Activated naive CD8-positive, alpha-beta T cell treated with anti-CD3 and anti-CD28 coated beads, Interleukin-2, amount 50 U/mL, for 24 hours (primary cell): ENCODE data around the gene MTSS2.

Source experiments
- ATAC-seq: fragments of 150-1000 bp; cut with Tn5 transposase; one replicate; pipeline ENCODE4 v1.10.0; 2021
- DNase-seq: peaks from one replicate; pipeline ENCODE4 v3.0.0; 2021
- H3K27ac Mint-ChIP-seq: one replicate; pipeline ENCODE4 v1.8.0; 2021; ENCODE audit warnings: mild to moderate bottlenecking, mixed read lengths
- H3K27me3 Mint-ChIP-seq: one replicate; pipeline ENCODE4 v1.8.0; 2021; ENCODE audit warnings: mixed read lengths
- H3K36me3 Mint-ChIP-seq: one replicate; pipeline ENCODE4 v1.8.0; 2021; ENCODE audit warnings: low read depth, mixed read lengths
- H3K4me1 Mint-ChIP-seq: one replicate; pipeline ENCODE4 v1.8.0; 2021; ENCODE audit warnings: mixed read lengths
- H3K4me3 Mint-ChIP-seq: one replicate; pipeline ENCODE4 v1.8.0; 2021; ENCODE audit warnings: mild to moderate bottlenecking, moderate library complexity, mixed read lengths
- H3K9me3 Mint-ChIP-seq: one replicate; pipeline ENCODE4 v1.8.0; 2021; ENCODE audit warnings: mixed read lengths

Gene MTSS2

GRCh38 chr16:70664325-70665112, 21.3 kb downstream of the MTSS2 start:
- ATAC-seq (no peak), DNase-seq (no peak)
- Mint-ChIP-seq H3K9me3 (no peaks in the 10 kb centered on the region), H3K4me3 (no peak overlapping the region), H3K27ac (no peak overlapping the region), H3K36me3 (peaks cover 4% of the 10 kb centered on the region), H3K27me3 (no peaks in the 10 kb centered on the region), H3K4me1 (no peaks in the 10 kb centered on the region)

- no peak overlapping the region for H3K4me3 Mint-ChIP-seq
- no peaks in the 10 kb centered on the region for H3K4me1 Mint-ChIP-seq
- H3K9me3 Mint-ChIP-seq: no peaks in the 10 kb centered on the region
- no peaks in the 10 kb centered on the region for H3K27me3 Mint-ChIP-seq
- DNase-seq (no peak), ATAC-seq (no peak)
- no peaks in the 10 kb centered on the region for H3K36me3 Mint-ChIP-seq
- H3K27ac Mint-ChIP-seq: no peak overlapping the region
Measured at GRCh38 chr16:70663524-70664324, 22.1 kb downstream of the MTSS2 start.

- ATAC-seq (no peak), DNase-seq (no peak)
- H3K27ac Mint-ChIP-seq: no peak overlapping the region
- H3K4me3 Mint-ChIP-seq: no peak overlapping the region
- H3K27me3 Mint-ChIP-seq: no peaks in the 10 kb centered on the region
- no peaks in the 10 kb centered on the region for H3K4me1 Mint-ChIP-seq
- no peaks in the 10 kb centered on the region for H3K9me3 Mint-ChIP-seq
- no peaks in the 10 kb centered on the region for H3K36me3 Mint-ChIP-seq
Measured at GRCh38 chr16:70662991-70663523, 22.8 kb downstream of the MTSS2 start.

GRCh38 chr16:70661918-70662641, 23.8 kb downstream of the MTSS2 start:
- Mint-ChIP-seq H3K4me1 (no peaks in the 10 kb centered on the region), H3K36me3 (no peaks in the 10 kb centered on the region), H3K4me3 (no peak overlapping the region), H3K27ac (no peak overlapping the region), H3K27me3 (no peaks in the 10 kb centered on the region), H3K9me3 (no peaks in the 10 kb centered on the region)
- ATAC-seq: no peak
- DNase-seq: no peak

GRCh38 chr16:70661534-70661917, 24.3 kb downstream of the MTSS2 start:
- H3K36me3 Mint-ChIP-seq: no peaks in the 10 kb centered on the region
- H3K4me1 Mint-ChIP-seq: no peaks in the 10 kb centered on the region

GRCh38 chr16:70660672-70661350, 25.0 kb downstream of the MTSS2 start:
- no peak overlapping the region for H3K4me3 Mint-ChIP-seq
- no peak overlapping the region for H3K27ac Mint-ChIP-seq
- ATAC-seq: no peak
- H3K4me1 Mint-ChIP-seq: no peaks in the 10 kb centered on the region
- H3K27me3 Mint-ChIP-seq: no peaks in the 10 kb centered on the region
- DNase-seq: no peak
- no peaks in the 10 kb centered on the region for H3K9me3 Mint-ChIP-seq
- H3K36me3 Mint-ChIP-seq: no peaks in the 10 kb centered on the region

More at GRCh38 chr16:70661534-70661917, 24.3 kb downstream of the MTSS2 start:
- no peak for DNase-seq
- Mint-ChIP-seq H3K27me3 (no peaks in the 10 kb centered on the region), H3K4me3 (no peak overlapping the region), H3K27ac (no peak overlapping the region), H3K9me3 (no peaks in the 10 kb centered on the region)
- ATAC-seq: no peak

- no peaks in the 10 kb centered on the region for H3K36me3 Mint-ChIP-seq
- no peaks in the 10 kb centered on the region for H3K4me1 Mint-ChIP-seq
- H3K27me3 Mint-ChIP-seq: no peaks in the 10 kb centered on the region
- no peak for ATAC-seq
- no peak overlapping the region for H3K4me3 Mint-ChIP-seq
- H3K9me3 Mint-ChIP-seq: no peaks in the 10 kb centered on the region
- no peak overlapping the region for H3K27ac Mint-ChIP-seq
- DNase-seq: no peak
Measured at GRCh38 chr16:70659953-70660671, 25.7 kb downstream of the MTSS2 start.

- H3K4me1 Mint-ChIP-seq: no peaks in the 10 kb centered on the region
- no peaks in the 10 kb centered on the region for H3K27me3 Mint-ChIP-seq
- no peak overlapping the region for H3K4me3 Mint-ChIP-seq
- DNase-seq (no peak), ATAC-seq (no peak)
- no peaks in the 10 kb centered on the region for H3K36me3 Mint-ChIP-seq
- no peak overlapping the region for H3K27ac Mint-ChIP-seq
- no peaks in the 10 kb centered on the region for H3K9me3 Mint-ChIP-seq
Measured at GRCh38 chr16:70659546-70659945, 26.3 kb downstream of the MTSS2 start.

- Mint-ChIP-seq H3K4me1 (peaks cover 1% of the 10 kb centered on the region), H3K4me3 (no peak overlapping the region), H3K27ac (no peak overlapping the region), H3K36me3 (no peaks in the 10 kb centered on the region), H3K9me3 (no peaks in the 10 kb centered on the region), H3K27me3 (no peaks in the 10 kb centered on the region)
- no peak for ATAC-seq
- DNase-seq: no peak
Measured at GRCh38 chr16:70658921-70659320, 26.9 kb downstream of the MTSS2 start.

- no peak overlapping the region for H3K27ac Mint-ChIP-seq
- no peaks in the 10 kb centered on the region for H3K9me3 Mint-ChIP-seq
- H3K27me3 Mint-ChIP-seq: peaks cover 2% of the 10 kb centered on the region
- peaks cover 5% of the 10 kb centered on the region for H3K4me1 Mint-ChIP-seq
- ATAC-seq (no peak), DNase-seq (no peak)
- H3K4me3 Mint-ChIP-seq: no peak overlapping the region
- H3K36me3 Mint-ChIP-seq: no peaks in the 10 kb centered on the region
Measured at GRCh38 chr16:70657956-70658355, 27.9 kb downstream of the MTSS2 start.

- no peak for ATAC-seq
- Mint-ChIP-seq H3K36me3 (no peaks in the 10 kb centered on the region), H3K4me3 (no peak overlapping the region), H3K4me1 (peaks cover 5% of the 10 kb centered on the region), H3K27me3 (peaks cover 2% of the 10 kb centered on the region), H3K27ac (no peak overlapping the region), H3K9me3 (no peaks in the 10 kb centered on the region)
- DNase-seq: no peak
Measured at GRCh38 chr16:70656712-70657263, 29.1 kb downstream of the MTSS2 start.

- peaks cover 2% of the 10 kb centered on the region for H3K27me3 Mint-ChIP-seq
- no peaks in the 10 kb centered on the region for H3K9me3 Mint-ChIP-seq
- ATAC-seq (no peak), DNase-seq (no peak)
- no peaks in the 10 kb centered on the region for H3K36me3 Mint-ChIP-seq
- H3K4me1 Mint-ChIP-seq: peaks cover 5% of the 10 kb centered on the region
- no peak overlapping the region for H3K27ac Mint-ChIP-seq
- no peak overlapping the region for H3K4me3 Mint-ChIP-seq
Measured at GRCh38 chr16:70656065-70656711, 29.7 kb downstream of the MTSS2 start.
